HG02759 (cell line): ENCODE measurements around the gene RASAL3.

Experiments
- ATAC-seq: cut with Tn5 transposase; IDR thresholded peaks from one replicate; pipeline ENCODE4 v1.9.1; 2021; ENCODE audit warnings: mild to moderate bottlenecking, moderate library complexity; ENCODE audit not compliant: unreplicated experiment

Gene RASAL3

DNA sequence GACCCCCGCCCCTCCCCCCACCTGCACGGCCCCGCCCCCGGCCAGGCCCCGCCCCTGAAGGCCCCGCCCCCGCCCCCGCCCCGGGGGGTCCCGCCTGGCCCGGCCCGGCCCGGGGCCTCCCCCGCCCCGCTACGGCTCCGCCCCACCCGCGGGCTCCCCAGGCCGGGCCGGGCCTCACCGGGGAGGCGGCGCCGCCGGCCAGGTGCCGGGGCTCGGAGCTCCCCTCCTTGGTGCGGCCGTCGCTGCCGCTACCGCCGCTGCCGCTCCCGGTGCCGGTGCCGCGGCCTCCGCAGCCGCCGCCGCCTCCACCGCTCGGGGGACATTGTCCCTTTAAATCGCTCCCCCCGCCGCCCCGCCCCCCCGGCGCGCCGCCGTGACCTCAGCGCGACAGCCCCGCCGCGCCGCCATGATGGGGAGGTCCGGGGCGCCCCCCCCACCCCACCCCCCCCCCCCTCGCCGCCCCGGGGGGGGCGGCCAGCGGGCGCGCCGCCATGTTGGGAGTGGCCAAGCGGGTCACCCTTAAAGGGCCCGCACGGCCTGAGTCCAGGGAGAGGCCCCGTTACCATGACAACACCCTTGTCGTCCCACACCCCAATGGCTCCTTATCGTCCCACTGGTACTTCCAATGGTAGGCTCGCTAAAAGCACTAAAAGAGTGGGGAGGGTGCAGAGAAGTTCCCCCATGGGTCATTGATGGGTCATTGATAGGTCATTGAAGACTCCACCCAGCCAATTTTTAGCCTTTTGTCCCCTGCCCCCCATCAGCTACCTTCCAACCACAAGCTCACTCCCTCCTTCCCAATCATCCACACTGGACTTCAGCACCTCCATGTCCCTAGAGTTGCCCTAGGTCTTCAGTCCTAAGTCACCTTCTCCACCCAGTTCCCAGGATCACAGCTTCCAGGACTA lies 14.5 kb downstream of the RASAL3 start, which contains the start of gene WIZ:
Gene WIZ (minus strand): TSS at position 337 of the 908 bp plus-strand sequence. CDS start 1,649 bp downstream, outside the sequence.
- peak; percentile 68 for ATAC-seq

GRCh38 chr19:15448778-15449619 lies 15.3 kb downstream of the RASAL3 start:
- ATAC-seq, result peak; percentile 40

DNA sequence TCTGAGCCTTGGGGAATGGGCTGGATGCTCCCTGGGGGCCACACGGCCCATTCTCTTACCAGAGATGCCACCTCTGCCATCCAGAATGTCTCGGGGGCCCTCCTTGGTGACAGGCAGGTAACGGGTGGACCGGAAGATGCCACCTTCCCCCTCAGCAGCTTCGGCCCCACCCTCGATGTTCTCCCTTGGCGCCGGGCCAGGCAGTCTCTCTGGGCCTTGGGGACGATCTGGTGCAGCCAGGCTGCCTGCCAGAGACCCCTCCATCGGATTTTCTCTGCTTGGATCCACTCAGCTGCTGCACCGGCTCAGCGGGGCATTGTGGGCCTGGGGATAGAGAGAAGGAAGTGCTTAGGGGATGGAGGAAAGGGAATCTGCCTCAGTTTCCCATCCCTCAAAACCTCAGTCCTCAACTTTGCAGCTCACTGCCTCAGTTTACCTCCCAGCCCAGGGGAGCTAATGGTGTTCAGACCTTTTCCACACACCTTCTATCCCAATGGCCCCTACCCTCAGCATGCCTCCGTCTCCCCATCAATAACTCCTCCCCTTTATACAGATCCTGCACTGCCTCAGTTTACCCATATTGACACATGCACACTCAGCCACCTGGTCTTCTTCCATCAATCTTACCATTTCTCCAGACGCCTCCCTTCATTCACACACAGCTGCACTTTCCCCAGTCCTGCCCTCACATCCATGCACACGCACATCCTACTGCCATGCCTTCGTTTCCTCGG lies 16.1 kb downstream of the RASAL3 start:
- ATAC-seq, result no peak

GRCh38 chr19:15447057-15447456 lies 17.3 kb downstream of the RASAL3 start:
- no peak for ATAC-seq

DNA sequence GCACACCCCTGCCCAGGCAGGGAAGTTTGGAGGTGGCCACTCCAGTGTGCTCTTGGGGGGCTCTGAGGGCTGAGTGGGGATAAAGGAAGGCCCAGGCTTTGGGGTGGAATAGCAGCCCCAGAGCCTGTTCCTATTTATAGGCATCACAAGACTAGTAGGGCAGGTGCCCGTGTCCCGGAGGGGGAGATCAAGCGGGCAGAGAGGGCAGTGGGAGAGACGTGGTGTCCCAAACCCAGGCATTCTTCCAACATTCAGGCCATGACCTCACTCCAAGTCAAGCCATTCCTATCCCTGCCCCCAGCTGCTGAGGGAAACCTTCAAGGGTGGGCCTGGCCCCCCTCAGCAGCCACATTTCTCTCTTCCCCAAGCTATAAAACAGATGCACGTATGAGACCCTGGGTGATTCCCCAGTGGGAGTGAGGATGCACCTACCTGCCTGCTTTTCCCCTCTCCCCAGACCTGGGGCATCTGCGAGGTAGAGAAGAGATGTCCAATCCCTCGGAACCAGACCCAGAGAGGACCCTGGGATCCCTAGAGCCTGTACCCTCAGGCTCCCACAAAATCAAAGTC lies 18.5 kb downstream of the RASAL3 start:
- no peak for ATAC-seq

- no peak for ATAC-seq
Observed at GRCh38 chr19:15445227-15445605, 19.1 kb downstream of the RASAL3 start.

DNA sequence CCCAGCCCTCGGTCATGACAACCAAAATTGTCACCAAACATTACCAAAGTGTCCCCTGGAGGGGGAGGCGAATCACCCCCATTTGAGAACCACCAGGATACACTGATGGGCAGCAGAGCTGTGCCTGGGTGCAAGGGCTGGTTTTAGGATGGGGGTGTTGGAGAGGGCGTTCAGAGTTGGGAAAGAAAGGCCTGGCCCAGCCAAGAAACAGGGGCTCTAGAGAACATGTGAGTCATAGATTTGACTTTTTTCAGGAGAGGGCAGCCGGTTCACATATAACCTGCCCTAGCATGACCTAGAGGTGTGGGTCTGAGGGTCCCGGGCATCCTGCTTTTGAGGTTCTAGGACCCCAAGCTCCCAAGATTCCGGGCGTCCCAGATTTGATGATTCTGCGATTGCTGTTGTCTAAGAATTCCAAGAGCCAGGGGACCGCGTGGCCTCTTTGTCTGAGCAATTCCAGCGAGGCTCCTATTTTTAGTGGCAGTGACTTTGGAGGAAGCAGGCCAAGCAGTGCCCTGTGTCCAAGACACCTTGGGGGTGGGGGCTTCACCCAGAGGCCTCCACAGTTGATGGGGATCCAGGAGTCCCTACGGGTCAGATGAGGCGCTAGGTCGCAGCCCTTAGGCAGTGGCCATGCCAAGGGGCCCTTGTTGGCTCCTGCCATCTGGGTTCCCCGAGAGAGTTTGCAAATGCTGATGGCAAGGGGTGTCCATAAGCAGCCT lies 19.7 kb downstream of the RASAL3 start:
- ATAC-seq, result no peak

DNA sequence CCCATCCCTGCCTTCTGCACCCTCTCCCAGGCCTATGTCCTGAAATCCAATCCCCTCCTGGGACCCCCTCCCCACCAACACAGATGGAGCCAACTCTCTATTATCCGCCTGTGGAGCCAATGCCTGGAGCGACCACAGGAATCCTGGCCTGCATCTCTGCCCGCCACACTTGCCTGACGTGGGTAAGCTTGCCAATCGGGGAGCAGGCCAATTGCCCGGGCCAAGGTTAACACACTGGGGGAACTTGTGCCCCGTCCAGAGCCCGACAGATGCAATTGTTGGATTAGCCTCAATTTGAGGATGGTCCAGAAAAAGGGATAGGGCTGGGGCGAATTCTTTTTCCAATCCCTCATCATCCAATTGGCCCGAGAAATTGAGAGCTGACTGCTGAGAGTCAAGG lies 20.5 kb downstream of the RASAL3 start:
- no peak for ATAC-seq

- no peak for ATAC-seq
Observed at GRCh38 chr19:15443325-15443724, 21.0 kb downstream of the RASAL3 start.

GRCh38 chr19:15442142-15442920 lies 22.0 kb downstream of the RASAL3 start:
- no peak for ATAC-seq

DNA sequence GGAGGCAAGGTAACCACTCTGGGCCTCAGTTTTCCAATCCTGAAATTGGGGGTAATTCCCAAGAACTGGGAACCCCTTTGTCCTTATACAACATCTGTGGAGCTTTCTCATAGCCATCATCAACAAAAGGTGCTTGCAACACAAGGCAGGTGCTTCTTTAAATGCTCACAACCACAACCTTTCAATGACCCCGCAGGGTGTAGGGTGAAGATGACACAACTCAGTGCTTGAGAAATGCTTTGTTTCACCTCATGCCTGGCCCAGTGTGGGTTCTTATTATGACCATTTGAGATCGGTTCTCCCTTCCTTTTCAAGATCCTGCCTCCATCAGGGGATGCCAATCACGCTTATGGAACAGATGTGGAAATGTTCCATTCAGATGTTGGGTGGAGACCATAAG lies 23.0 kb downstream of the RASAL3 start:
- no peak for ATAC-seq

GRCh38 chr19:15439821-15440641 lies 24.3 kb downstream of the RASAL3 start:
- ATAC-seq, result no peak

DNA sequence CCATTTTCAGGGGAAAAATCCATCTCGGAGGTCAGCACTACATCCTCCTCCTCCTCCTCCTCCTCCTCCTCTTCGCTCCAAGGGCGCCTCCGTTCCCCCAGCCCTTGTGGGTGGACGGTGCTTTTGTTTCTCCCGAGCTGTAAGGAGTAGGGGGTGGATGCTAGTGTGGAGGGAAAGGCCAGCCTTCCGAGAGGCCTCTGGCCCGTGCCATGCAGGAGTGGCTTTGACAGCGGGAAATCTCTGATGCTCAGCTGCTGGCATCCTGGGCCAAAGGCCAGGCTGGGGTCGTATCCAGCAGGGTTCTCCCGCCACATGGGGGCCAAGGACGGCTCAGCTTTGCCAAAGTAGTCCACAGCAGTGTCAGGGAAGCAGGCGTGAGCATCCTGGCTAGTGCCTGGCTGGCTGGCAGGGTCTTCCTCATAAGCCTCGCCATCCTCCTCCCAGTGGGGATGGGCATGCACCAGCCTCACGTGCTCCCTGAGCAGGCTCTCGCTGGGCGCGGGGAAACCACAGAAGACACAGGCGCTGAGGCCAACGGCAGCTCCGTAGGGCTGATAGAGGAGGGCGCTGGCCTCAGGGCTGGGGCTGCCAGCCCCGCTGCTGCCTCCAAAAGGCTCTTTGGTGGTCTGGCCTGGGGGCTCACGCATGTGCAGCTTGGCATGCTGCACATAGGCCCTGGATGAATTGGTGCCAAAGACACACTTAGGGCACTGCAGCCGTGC lies 25.1 kb downstream of the RASAL3 start:
- ATAC-seq, result no peak

DNA sequence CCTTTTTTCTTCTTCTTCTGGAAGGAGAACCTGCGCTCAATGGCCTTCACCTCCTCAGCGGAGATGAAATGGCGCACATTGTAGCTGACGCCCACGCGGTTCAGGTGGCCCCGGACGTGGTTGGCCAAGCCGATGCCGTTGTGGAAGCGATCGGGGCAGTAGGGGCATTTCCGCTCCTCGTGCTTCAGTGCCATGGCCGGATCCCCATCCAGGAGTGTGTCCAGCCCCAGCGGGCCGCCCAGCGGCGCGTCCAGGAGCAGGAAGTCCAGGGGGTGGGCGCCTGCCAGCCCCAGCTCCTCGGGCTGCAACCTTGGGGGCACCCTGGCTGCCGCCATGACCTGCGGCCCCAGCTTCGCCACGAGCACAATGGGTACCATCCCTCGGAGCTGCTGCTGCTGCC lies 25.8 kb downstream of the RASAL3 start:
- ATAC-seq, result no peak

DNA sequence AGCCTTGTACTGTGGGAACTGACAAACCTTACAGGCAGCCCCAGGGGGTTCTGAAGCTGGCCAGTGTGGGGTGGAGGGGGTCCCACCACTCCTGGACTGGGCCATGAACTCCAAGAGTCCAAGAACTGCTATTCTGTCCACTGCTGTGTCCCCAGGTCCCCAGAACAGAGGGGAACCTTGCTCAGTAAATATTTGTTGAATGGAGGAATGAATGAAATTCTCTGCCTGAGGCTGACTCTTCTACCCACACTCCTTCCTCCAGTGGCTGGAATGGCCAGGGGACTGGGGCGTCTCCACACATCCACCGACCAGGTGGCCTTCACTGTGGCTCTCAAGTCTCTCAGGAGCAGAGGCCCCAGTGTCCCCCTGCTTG lies 26.2 kb downstream of the RASAL3 start:
- no peak for ATAC-seq

DNA sequence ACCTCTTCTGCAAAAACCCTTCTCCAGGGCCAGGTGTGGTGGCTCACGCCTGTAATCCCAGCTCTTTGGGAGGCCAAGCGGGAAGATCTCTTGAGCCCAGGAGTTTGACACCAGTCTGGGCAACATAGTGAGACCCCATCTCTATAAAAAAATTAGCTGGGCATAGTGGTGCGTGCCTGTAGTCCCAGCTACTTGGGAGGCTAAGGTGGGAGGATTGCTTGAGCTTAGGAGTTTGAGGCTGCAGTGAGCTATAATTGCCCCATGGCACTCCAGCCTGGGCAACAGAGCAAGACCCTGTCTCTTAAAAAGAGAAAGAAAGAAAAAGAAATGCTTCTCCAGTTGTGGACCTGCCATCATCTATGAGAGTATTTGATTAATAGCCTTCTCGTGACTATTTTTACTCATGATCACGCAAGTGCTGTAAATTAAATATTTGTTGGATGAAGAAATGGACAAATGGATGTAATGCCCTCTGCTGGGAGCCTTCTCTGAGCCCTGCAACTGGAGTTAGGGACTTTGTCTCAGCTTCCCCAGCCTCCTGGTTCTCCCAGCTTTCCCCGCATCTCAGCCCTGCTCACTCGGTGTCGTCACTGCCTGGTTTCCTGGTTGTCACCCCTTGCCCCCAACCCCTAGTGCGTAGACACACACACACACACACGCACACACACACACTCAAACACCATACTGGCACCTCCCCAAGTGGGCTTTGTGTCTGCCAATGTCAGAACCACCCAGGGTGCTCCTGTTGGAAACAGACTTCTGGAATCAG lies 26.8 kb downstream of the RASAL3 start:
- no peak for ATAC-seq

- ATAC-seq, result no peak
Observed at GRCh38 chr19:15436826-15437110, 27.6 kb downstream of the RASAL3 start.
